Stimulated activated naive B cell treated with anti-CD40 and anti-IgM and Interleukin-4, amounts not matched to agents 10 μg/mL and 1 μg/mL and 100 μg/mL, for 72 hours (primary cell): ENCODE measurements around the gene GABBR2.
"Not testable (repeated sequence)": the region's sequence is repeated elsewhere in the genome, so short reads cannot be mapped to it uniquely, and the experiment has no call there.

Experiments used
- ATAC-seq, 2 donors: fragments of 150-1000 bp; cut with Tn5 transposase; replicated peaks; 2 replicates each; pipeline ENCODE4 v1.10.0; 2021; ENCODE audit warnings: moderate library complexity in 1 of 2
- DNase-seq: peaks from one replicate; pipeline ENCODE4 v3.0.0; 2021
- H3K27ac Mint-ChIP-seq: one replicate; pipeline ENCODE4 v1.8.0; 2022; ENCODE audit warnings: mild to moderate bottlenecking, mixed read lengths
- H3K27me3 Mint-ChIP-seq, 2 donors: one replicate each; pipeline ENCODE4 v1.8.0; 2022; ENCODE audit warnings: mixed read lengths in 2 of 2
- H3K36me3 Mint-ChIP-seq, 2 donors: one replicate each; pipeline ENCODE4 v1.8.0; 2022; ENCODE audit warnings: mixed read lengths in 2 of 2, mild to moderate bottlenecking in 1 of 2
- H3K4me1 Mint-ChIP-seq, 2 donors: one replicate each; pipeline ENCODE4 v1.8.0; 2022; ENCODE audit warnings: mixed read lengths in 2 of 2, mild to moderate bottlenecking in 1 of 2
- H3K4me3 Mint-ChIP-seq, 2 donors: one replicate each; pipeline ENCODE4 v1.8.0; 2022; ENCODE audit warnings: mild to moderate bottlenecking in 2 of 2, mixed read lengths in 2 of 2, moderate library complexity in 1 of 2
- H3K9me3 Mint-ChIP-seq, 2 donors: one replicate each; pipeline ENCODE4 v1.8.0; 2022; ENCODE audit warnings: mixed read lengths in 2 of 2, mild to moderate bottlenecking in 1 of 2

The GABBR2 gene

GRCh38 chr9:98523231-98523901 is 185.4 kb downstream of the GABBR2 start:
- no peaks in the 10 kb centered on the region for H3K4me1 Mint-ChIP-seq
- H3K27me3 Mint-ChIP-seq: peaks cover 42 to 61% of the 10 kb centered on the region in 2 donors
- DNase-seq: no peak
- H3K4me3 Mint-ChIP-seq: no peak overlapping the region
- no peak overlapping the region for H3K27ac Mint-ChIP-seq
- ATAC-seq: no peak
- no peaks in the 10 kb centered on the region for H3K36me3 Mint-ChIP-seq
- peaks cover 3 to 4% of the 10 kb centered on the region in 2 donors for H3K9me3 Mint-ChIP-seq

- H3K36me3 Mint-ChIP-seq: no peaks in the 10 kb centered on the region
- ATAC-seq: no peak
- H3K4me3 Mint-ChIP-seq: no peak overlapping the region
- H3K9me3 Mint-ChIP-seq: peaks cover 3 to 4% of the 10 kb centered on the region in 2 donors
- peaks cover 43 to 61% of the 10 kb centered on the region in 2 donors for H3K27me3 Mint-ChIP-seq
- no peak for DNase-seq
- no peak overlapping the region for H3K27ac Mint-ChIP-seq
- H3K4me1 Mint-ChIP-seq: no peaks in the 10 kb centered on the region
These were observed 186.2 kb downstream of the GABBR2 start for GRCh38 chr9:98522487-98522886.

- ATAC-seq (no peak), DNase-seq (no peak)
- Mint-ChIP-seq H3K27me3 (peaks cover 39 to 57% of the 10 kb centered on the region in 2 donors), H3K9me3 (peaks cover 1 to 2% of the 10 kb centered on the region in 2 donors), H3K36me3 (no peaks in the 10 kb centered on the region), H3K27ac (no peak overlapping the region), H3K4me3 (no peak overlapping the region), H3K4me1 (no peaks in the 10 kb centered on the region)
These were observed 187.6 kb downstream of the GABBR2 start for GRCh38 chr9:98521141-98521540.

GRCh38 chr9:98520221-98520960 is 188.3 kb downstream of the GABBR2 start:
- no peak for DNase-seq
- Mint-ChIP-seq H3K4me3 (no peak overlapping the region), H3K9me3 (peaks cover 0 to 1% of the 10 kb centered on the region in 2 donors), H3K4me1 (no peaks in the 10 kb centered on the region), H3K27me3 (peaks cover 36 to 50% of the 10 kb centered on the region in 2 donors), H3K27ac (no peak overlapping the region), H3K36me3 (no peaks in the 10 kb centered on the region)
- ATAC-seq: no peak

GRCh38 chr9:98519641-98520040 is 189.1 kb downstream of the GABBR2 start:
- H3K27ac Mint-ChIP-seq: no peak overlapping the region
- no peaks in the 10 kb centered on the region for H3K4me1 Mint-ChIP-seq
- no peaks in the 10 kb centered on the region for H3K36me3 Mint-ChIP-seq
- peaks cover 0 to 1% of the 10 kb centered on the region in 2 donors for H3K9me3 Mint-ChIP-seq
- ATAC-seq: no peak
- H3K27me3 Mint-ChIP-seq: peaks cover 35 to 43% of the 10 kb centered on the region in 2 donors
- H3K4me3 Mint-ChIP-seq: no peak overlapping the region
- no peak for DNase-seq

- no peak overlapping the region for H3K4me3 Mint-ChIP-seq
- ATAC-seq (no peak), DNase-seq (no peak)
- H3K36me3 Mint-ChIP-seq: no peaks in the 10 kb centered on the region
- H3K9me3 Mint-ChIP-seq: peaks cover 0 to 3% of the 10 kb centered on the region in 2 donors
- no peak overlapping the region for H3K27ac Mint-ChIP-seq
- H3K27me3 Mint-ChIP-seq: peaks cover 31 to 37% of the 10 kb centered on the region in 2 donors
- H3K4me1 Mint-ChIP-seq: no peaks in the 10 kb centered on the region
These were observed 190.2 kb downstream of the GABBR2 start for GRCh38 chr9:98518556-98518955.

GRCh38 chr9:98517761-98518160 is 191.0 kb downstream of the GABBR2 start:
- H3K9me3 Mint-ChIP-seq: peaks cover 0 to 3% of the 10 kb centered on the region in 2 donors
- no peak overlapping the region for H3K27ac Mint-ChIP-seq

GRCh38 chr9:98516897-98517503 is 191.7 kb downstream of the GABBR2 start:
- H3K4me3 Mint-ChIP-seq: no peak overlapping the region
- H3K36me3 Mint-ChIP-seq: no peaks in the 10 kb centered on the region
- peaks cover 23 to 25% of the 10 kb centered on the region in 2 donors for H3K27me3 Mint-ChIP-seq
- DNase-seq: no peak
- no peak overlapping the region for H3K27ac Mint-ChIP-seq
- peaks cover 0 to 3% of the 10 kb centered on the region in 2 donors for H3K9me3 Mint-ChIP-seq
- H3K4me1 Mint-ChIP-seq: no peaks in the 10 kb centered on the region
- no peak for ATAC-seq

More at GRCh38 chr9:98517761-98518160, 191.0 kb downstream of the GABBR2 start:
- ATAC-seq: no peak
- Mint-ChIP-seq H3K4me1 (no peaks in the 10 kb centered on the region), H3K36me3 (no peaks in the 10 kb centered on the region), H3K27me3 (peaks cover 26 to 29% of the 10 kb centered on the region in 2 donors), H3K4me3 (no peak overlapping the region)
- DNase-seq: no peak

- peaks cover 21 to 22% of the 10 kb centered on the region in 2 donors for H3K27me3 Mint-ChIP-seq
- no peak for DNase-seq
- H3K27ac Mint-ChIP-seq: no peak overlapping the region
- no peaks in the 10 kb centered on the region for H3K4me1 Mint-ChIP-seq
- H3K9me3 Mint-ChIP-seq: peaks cover 0 to 3% of the 10 kb centered on the region in 2 donors
- no peak for ATAC-seq
- no peaks in the 10 kb centered on the region for H3K36me3 Mint-ChIP-seq
- no peak overlapping the region for H3K4me3 Mint-ChIP-seq
These were observed 192.4 kb downstream of the GABBR2 start for GRCh38 chr9:98516205-98516896.

- Mint-ChIP-seq H3K27ac (no peak overlapping the region), H3K27me3 (peaks cover 14 to 15% of the 10 kb centered on the region in 2 donors), H3K4me1 (no peaks in the 10 kb centered on the region), H3K36me3 (no peaks in the 10 kb centered on the region), H3K4me3 (no peak overlapping the region), H3K9me3 (peaks cover 0 to 3% of the 10 kb centered on the region in 2 donors)
- ATAC-seq (no peak), DNase-seq (no peak)
These were observed 193.1 kb downstream of the GABBR2 start for GRCh38 chr9:98515506-98516204.

GRCh38 chr9:98514841-98515240 is 193.9 kb downstream of the GABBR2 start:
- H3K9me3 Mint-ChIP-seq: peaks cover 0 to 3% of the 10 kb centered on the region in 2 donors
- H3K4me1 Mint-ChIP-seq: no peaks in the 10 kb centered on the region
- no peaks in the 10 kb centered on the region for H3K36me3 Mint-ChIP-seq
- H3K4me3 Mint-ChIP-seq: no peak overlapping the region
- H3K27ac Mint-ChIP-seq: no peak overlapping the region
- ATAC-seq (no peak), DNase-seq (no peak)
- H3K27me3 Mint-ChIP-seq: peaks cover 7 to 9% of the 10 kb centered on the region in 2 donors

- not testable (repeated sequence) for ATAC-seq, H3K36me3 Mint-ChIP-seq, H3K9me3 Mint-ChIP-seq, DNase-seq, H3K4me3 Mint-ChIP-seq, H3K27ac Mint-ChIP-seq, H3K4me1 Mint-ChIP-seq
- H3K27me3 Mint-ChIP-seq: peaks cover 22 to 27% of the 10 kb centered on the region in 2 donors
These were observed 200.4 kb downstream of the GABBR2 start for GRCh38 chr9:98508217-98508919.

- Mint-ChIP-seq H3K9me3 (peaks cover 0 to 2% of the 10 kb centered on the region in 2 donors), H3K4me1 (no peaks in the 10 kb centered on the region), H3K4me3 (no peak overlapping the region), H3K36me3 (no peaks in the 10 kb centered on the region), H3K27ac (no peak overlapping the region), H3K27me3 (peaks cover 28 to 33% of the 10 kb centered on the region in 2 donors)
- DNase-seq (no peak), ATAC-seq (no peak)
These were observed 202.2 kb downstream of the GABBR2 start for GRCh38 chr9:98506422-98507054.
